NCI-H748 treated with DMSO at 0.1 percent for 48 hours (cell line): Measurements from ENCODE around the gene MAN1C1.

Experiments
- DNase-seq: peaks from one replicate; lab custom pipeline; 2025; lab: John Stamatoyannopoulos, UW

The MAN1C1 gene

GRCh38 chr1:25765136-25765922, 148.7 kb downstream of the MAN1C1 start:
- DNase-seq: no peak

GRCh38 chr1:25765923-25766589, 149.5 kb downstream of the MAN1C1 start:
- no peak for DNase-seq

- DNase-seq: no peak
These were observed 150.3 kb downstream of the MAN1C1 start for GRCh38 chr1:25766721-25767436.

GRCh38 chr1:25767437-25767770, 150.8 kb downstream of the MAN1C1 start:
- no peak for DNase-seq

- DNase-seq: no peak
These were observed 152.4 kb downstream of the MAN1C1 start for GRCh38 chr1:25768999-25769398.

- DNase-seq: no peak
These were observed 153.2 kb downstream of the MAN1C1 start for GRCh38 chr1:25769625-25770383.

GRCh38 chr1:25770541-25771220, 154.1 kb downstream of the MAN1C1 start:
- no peak for DNase-seq

- DNase-seq: no peak
These were observed 154.9 kb downstream of the MAN1C1 start for GRCh38 chr1:25771221-25772114.

GRCh38 chr1:25772164-25772563, 155.6 kb downstream of the MAN1C1 start:
- no peak for DNase-seq

GRCh38 chr1:25772692-25773245, 156.2 kb downstream of the MAN1C1 start:
- DNase-seq: no peak

- no peak for DNase-seq
These were observed 157.0 kb downstream of the MAN1C1 start for GRCh38 chr1:25773441-25774125.

GRCh38 chr1:25774206-25774803, 157.7 kb downstream of the MAN1C1 start:
- no peak for DNase-seq

- no peak for DNase-seq
These were observed 158.6 kb downstream of the MAN1C1 start for GRCh38 chr1:25774921-25775771.

- no peak for DNase-seq
These were observed 162.8 kb downstream of the MAN1C1 start for GRCh38 chr1:25779388-25779787.

GRCh38 chr1:25779894-25780293, 163.3 kb downstream of the MAN1C1 start:
- no peak for DNase-seq

GRCh38 chr1:25780318-25781129, 163.9 kb downstream of the MAN1C1 start:
- DNase-seq: no peak

- DNase-seq: no peak
These were observed 164.5 kb downstream of the MAN1C1 start for GRCh38 chr1:25781130-25781433.
